K562 (cell line): Measurements from ENCODE around the gene PALLD. TPM values are rescaled to one million over a fixed set of nuclear protein-coding genes. Genes with fewer than 3 reads are reported as not detected.
A peak's percentile ranks its signal among the peaks of the same experiment; 100 is the strongest.

Experiments used
- ATAC-seq: fragments of 200-7000 bp; cut with Tn5 transposase; 3 replicates; pipeline ENCODE4 v1.9.1; 2020; ENCODE audit warnings: moderate library complexity
- Bru-seq: library from RNA; stranded (reverse); fragments of 400-500 nt; gene quantifications from one replicate; lab custom pipeline; 2021; lab: Mats Ljungman, UMichigan
- BruChase-seq, 2 experiments: library from RNA; stranded (reverse); fragments of 400-500 nt; gene quantifications; one replicate each; lab custom pipeline; 2021; lab: Mats Ljungman, UMichigan
- BruUV-seq: library from RNA; stranded (reverse); fragments of 400-500 nt; replicated peaks from 2 replicates; lab custom pipeline; 2021; lab: Mats Ljungman, UMichigan
- CTCF ChIA-PET: fragments of 300-600 bp; formaldehyde crosslinking; extraction: SDS; loops from one replicate; lab custom pipeline; 2021; ENCODE audit warnings: low intra/inter-chr PET ratio; lab: Yijun Ruan, JAX
- POLR2A ChIA-PET: fragments of 300-600, 350-650 bp; sonication (Branson Sonifier 250); formaldehyde crosslinking; extraction: SDS; loops from one replicate; lab custom pipeline; 2021; ENCODE audit warnings: antibody characterized with exemption, inconsistent platforms; lab: Yijun Ruan, JAX
- DNase-seq, 4 experiments: peaks; one replicate each; pipeline versions ENCODE4 v3.0.0 to v3.0.0-alpha.2; 2011 to 2018; ENCODE audit warnings: low spot score in 3 of 4, mixed read lengths in 3 of 4; ENCODE audit errors: extremely low read depth in 1 of 4
- FAIRE-seq: peaks from 2 replicates; lab custom pipeline; 2011; peaks lifted over from hg19 to GRCh38; lab: Jason Lieb, UNC
- H2AFZ ChIP-seq: 2 replicates; pipeline ENCODE4 v1.6.0; 2011; ENCODE audit warnings: low read depth, low read length, control low read depth, inconsistent platforms
- H3K27ac ChIP-seq: fragments of 200-600 bp; 3 replicates; pipeline ENCODE4 v1.8.0; 2011; ENCODE audit warnings: low read depth, mild to moderate bottlenecking, control low read depth, inconsistent platforms, low read length, moderate library complexity, mixed read lengths; ENCODE audit errors: extremely low read depth
- H3K27me3 ChIP-seq, 2 experiments: fragments of 300-600 bp in 1 of 2; 2 replicates in 1 of 2; 3 replicates in 1 of 2; pipeline versions ENCODE4 v1.6.0 to v1.8.0; 2011; ENCODE audit warnings: inconsistent platforms in 2 of 2, low read length in 2 of 2, mild to moderate bottlenecking in 1 of 2, mixed read lengths in 1 of 2, moderate library complexity in 1 of 2; ENCODE audit not compliant: control insufficient read depth in 2 of 2, insufficient read depth in 2 of 2
- H3K36me3 ChIP-seq: fragments of 300-600 bp; 3 replicates; pipeline ENCODE4 v1.8.0; 2011; ENCODE audit warnings: mild to moderate bottlenecking, low read length, inconsistent platforms; ENCODE audit not compliant: control insufficient read depth, insufficient read depth
- H3K4me1 ChIP-seq, 2 experiments: fragments of 200-600 bp in 1 of 2; replicated peaks in 1 of 2; 2 replicates in 1 of 2; 3 replicates in 1 of 2; pipeline versions ENCODE4 v1.5.1 to v1.8.0; 2011; ENCODE audit warnings: inconsistent platforms in 2 of 2, low read length in 2 of 2, mild to moderate bottlenecking in 1 of 2, mixed read lengths in 1 of 2, moderate library complexity in 1 of 2; ENCODE audit not compliant: control insufficient read depth in 2 of 2, insufficient read depth in 2 of 2
- H3K4me2 ChIP-seq: 2 replicates; pipeline ENCODE4 v1.6.1; 2011; ENCODE audit warnings: low read length, control low read depth, inconsistent platforms, mixed read lengths; ENCODE audit not compliant: insufficient read depth
- H3K4me3 ChIP-seq: fragments of 200-600 bp; sonication (generic), shearing (Covaris generic); 2 replicates; pipeline ENCODE4 v1.5.1; 2016; ENCODE audit warnings: control low read depth, inconsistent platforms
- H3K79me2 ChIP-seq: fragments of 200-600 bp; 3 replicates; pipeline ENCODE4 v1.8.0; 2011; ENCODE audit warnings: low read length, inconsistent platforms; ENCODE audit not compliant: control insufficient read depth, insufficient read depth
- H3K9ac ChIP-seq, 2 experiments: 2 replicates each; pipeline versions ENCODE4 v1.6.0 to v1.6.1; 2011; ENCODE audit warnings: low read depth in 2 of 2, low read length in 2 of 2, control low read depth in 1 of 2, inconsistent platforms in 1 of 2, mild to moderate bottlenecking in 1 of 2, mixed read lengths in 1 of 2; ENCODE audit not compliant: insufficient read depth in 1 of 2
- H3K9me1 ChIP-seq: one replicate; pipeline ENCODE4 v1.6.0; 2011; ENCODE audit warnings: inconsistent platforms, mild to moderate bottlenecking, low read length, moderate library complexity; ENCODE audit not compliant: control insufficient read depth, insufficient read depth
- H3K9me3 ChIP-seq: replicated peaks from 2 replicates; pipeline ENCODE4 v1.5.1; 2011; ENCODE audit warnings: low read depth, low read length, inconsistent platforms; ENCODE audit not compliant: control insufficient read depth, insufficient read depth
- H4K20me1 ChIP-seq: replicated peaks from 2 replicates; pipeline ENCODE4 v1.6.1; 2011; ENCODE audit warnings: low read length, inconsistent platforms, mixed read lengths; ENCODE audit not compliant: control insufficient read depth, insufficient read depth
- AFF4 ChIP-seq: sonication (generic); formaldehyde crosslinking; IDR thresholded peaks from 2 replicates; pipeline ENCODE4 v1.8.0; 2023; ENCODE audit warnings: mild to moderate bottlenecking, missing genetic modification reagents
- ETS2 ChIP-seq: IDR thresholded peaks from 2 replicates; pipeline ENCODE4 v1.6.1; 2016; ENCODE audit warnings: borderline replicate concordance, missing genetic modification characterization, mild to moderate bottlenecking, moderate library complexity, missing compliant biosample characterization; ENCODE audit not compliant: poor library complexity, severe bottlenecking
- EWSR1 ChIP-seq: fragments of 450-650 bp; IDR thresholded peaks from 2 replicates; pipeline ENCODE4 v1.6.1; 2018; ENCODE audit warnings: borderline replicate concordance, mild to moderate bottlenecking, low read depth, moderate library complexity; ENCODE audit not compliant: partially characterized antibody
- MTF1 ChIP-seq: fragments of 250-450 bp; sonication (Bioruptor Pico); IDR thresholded peaks from 2 replicates; pipeline ENCODE4 v1.9.0; 2021; ENCODE audit warnings: moderate library complexity, mild to moderate bottlenecking, inconsistent platforms, borderline replicate concordance
- NR3C1 ChIP-seq: sonication (generic); formaldehyde crosslinking; IDR thresholded peaks from 2 replicates; pipeline ENCODE4 v1.8.1; 2022; ENCODE audit warnings: missing genetic modification reagents
- PHTF2 ChIP-seq: fragments of 250-450 bp; sonication (Bioruptor Pico); IDR thresholded peaks from 2 replicates; pipeline ENCODE4 v1.5.0; 2021; ENCODE audit warnings: mild to moderate bottlenecking
- POLR3G ChIP-seq: IDR thresholded peaks from 2 replicates; pipeline ENCODE4 v1.6.1; 2011; ENCODE audit not compliant: insufficient read length, insufficient replicate concordance; ENCODE audit errors: extremely low read depth
- SP2 ChIP-seq: IDR thresholded peaks from 2 replicates; pipeline ENCODE4 v1.6.1; 2011; ENCODE audit warnings: mild to moderate bottlenecking, low read depth, low read length, moderate library complexity; ENCODE audit not compliant: poor library complexity, severe bottlenecking; ENCODE audit errors: extremely low read depth
- ZBTB2 ChIP-seq: fragments of 450-650 bp; IDR thresholded peaks from 2 replicates; pipeline ENCODE4 v1.6.1; 2016; ENCODE audit warnings: antibody characterized with exemption
- ZFP30 ChIP-seq: fragments of 250-450 bp; sonication (Bioruptor Pico); IDR thresholded peaks from 2 replicates; pipeline ENCODE4 v1.8.0; 2022; ENCODE audit warnings: moderate library complexity, mild to moderate bottlenecking, inconsistent platforms, borderline replicate concordance
- WGBS: fragments of 100-300 bp; shearing (Covaris generic); methylation state at CpG from one replicate; pipeline ENCODE4 v1.1.6; 2016; ENCODE audit warnings: low coverage, mixed read lengths; ENCODE audit not compliant: insufficient coverage; ENCODE audit errors: missing lambda C conversion rate; 5-methylcytosine and 5-hydroxymethylcytosine counted together
- in situ Hi-C: fragments of 300-500 bp; cut with MboI; formaldehyde crosslinking; loops from 4 replicates; pipeline ENCODE4 v1.15.0; 2018; ENCODE audit warnings: inconsistent platforms, mixed read lengths
- intact Hi-C: fragments of 100-400 bp; cut with micrococcal nuclease; formaldehyde crosslinking; loops from 2 replicates; pipeline ENCODE4 v1.14.2; 2022
- long read RNA-seq, 3 experiments: library from polyadenylated mRNA in 2 of 3; library from RNA in 1 of 3; unstranded in 2 of 3; stranded (forward) in 1 of 3; transcript quantifications; one replicate each; pipeline ENCODE4 v2.0.0, GENCODE V29; 2019 to 2022
- polyA minus RNA-seq, 3 experiments: library from RNA; depleted of rRNA, polyadenylated mRNA; stranded (reverse); fragments of >200 nt; gene quantifications; 2 replicates each; pipeline ENCODE4 v1.2.3, GENCODE V29; 2011
- polyA plus RNA-seq, 8 experiments: library from polyadenylated mRNA; depleted of rRNA in 4 of 8; stranded (reverse) in 5 of 8; unstranded in 3 of 8; fragments of >200 nt; fragmentation: Nextera tagmentation in 2 of 8; fragmentation: Illumina TruSeq in 1 of 8; extraction: Ambion mirVana in 2 of 8; extraction: Trizol in 1 of 8; gene quantifications; 2 replicates each; pipeline versions ENCODE4 v1.2.1 to v1.2.3, GENCODE V29; 2011 to 2014; ENCODE audit warnings: inconsistent platforms in 1 of 8, missing spikeins in 1 of 8
- total RNA-seq, 7 experiments: library from RNA; depleted of rRNA in 6 of 7; stranded (reverse); fragments of >200 nt in 6 of 7; fragmentation: Illumina TruSeq in 2 of 7; extraction: Trizol in 2 of 7; gene quantifications; 2 replicates each; pipeline versions ENCODE4 v1.2.1 to v1.2.3, GENCODE V29; 2011 to 2021; ENCODE audit warnings: low replicate concordance in 1 of 7

Gene PALLD
- not detected in 2 replicates for total RNA-seq (2011; cell fraction: chromatin; rRNA removed; ENCODE audit: low replicate concordance)
- total RNA-seq (2011; cell fraction: nucleolus; rRNA removed) = not detected in 2 replicates
- total RNA-seq (2011; cell fraction: nucleoplasm; rRNA removed) = not detected in 2 replicates
- total RNA-seq (2014; rRNA removed) = 0.09 TPM in 1 of 2 replicates, not detected in the other
- not detected in 2 replicates for total RNA-seq (2014; rRNA removed; fragmentation: Illumina TruSeq; extraction: Trizol)
- total RNA-seq (2015; rRNA removed; fragmentation: Illumina TruSeq; extraction: Trizol) = not detected in 2 replicates
- total RNA-seq (2021) = 0.35 and 0.89 TPM in 2 replicates
- polyA plus RNA-seq (2011; rRNA removed) = 0.03 TPM in 1 of 2 replicates, not detected in the other
- polyA plus RNA-seq (2011; cell fraction: cytosol; rRNA removed) = 0.03 TPM in 1 of 2 replicates, not detected in the other
- polyA plus RNA-seq (2011; cell fraction: nucleus; rRNA removed) = 0.31 TPM in 1 of 2 replicates, not detected in the other
- polyA plus RNA-seq (2012) = 0.12 and 0.33 TPM in 2 replicates
- polyA plus RNA-seq (2014; fragmentation: Illumina TruSeq; extraction: Trizol) = not detected in 2 replicates
- polyA plus RNA-seq (2014; fragmentation: Nextera tagmentation; extraction: Ambion mirVana) = under 1 TPM; 0.01 to 0.18 TPM
- polyA plus RNA-seq (2014; rRNA removed) = 0.01 TPM in 1 of 2 replicates, not detected in the other
- polyA minus RNA-seq (2011; rRNA and poly(A)+ RNA removed) = 0.11 TPM in 1 of 2 replicates, not detected in the other
- 0.73 TPM in 1 of 2 replicates, not detected in the other for polyA minus RNA-seq (2011; cell fraction: cytosol; rRNA and poly(A)+ RNA removed)
- polyA minus RNA-seq (2011; cell fraction: nucleus; rRNA and poly(A)+ RNA removed) = 0.27 TPM in 1 of 2 replicates, not detected in the other
- percentile 11 among the genes with signal in this experiment for Bru-seq, nascent RNA
- BruChase-seq, experiment 1, labeled RNA remaining after a 2-hour chase = percentile 11 among the genes with signal in this experiment
- BruChase-seq, experiment 2, labeled RNA remaining after a 6-hour chase = percentile 11 among the genes with signal in this experiment
- long read RNA-seq, experiment 1, partial matches to known transcripts = 0 of 1 reads
- long read RNA-seq, experiment 1, other reads (novel, unspliced or antisense) = 1 of 1 reads
- long read RNA-seq, experiment 2 = 0 reads
- long read RNA-seq, experiment 3 = 0 reads

GRCh38 chr4:168496834-168497233, at the start of gene PALLD:
TSS of gene PALLD (plus strand) at chr4:168497052.
- POLR2A ChIA-PET = interaction anchor here (1.5 kb wide), 1 partner anchor 10 kb away, joined by 4 read pairs; no protein-coding TSS in a partner anchor
- Histone ChIP-seq H3K4me3 (no peak within 1 kb of the TSS), H3K27me3 (no peaks in the 10 kb centered on the region), H3K9me3 (no peaks in the 10 kb centered on the region), H3K4me1 (no peaks in the 10 kb centered on the region), H3K79me2 (no peaks in the 10 kb centered on the region), H3K36me3 (no peaks in the 10 kb centered on the region), H4K20me1 (no peaks in the 10 kb centered on the region), H3K9ac (no peak within 1 kb of the TSS), H2AFZ (no peak within 1 kb of the TSS), H3K9me1 (no peaks in the 10 kb centered on the region), H3K27ac (no peak within 1 kb of the TSS), H3K4me2 (no peak within 1 kb of the TSS)
- in situ Hi-C loops = no loop called here
- WGBS = 4% methylated on average over 4 of the region's 5 CpGs
- no TSS peak for BruUV-seq
- CTCF ChIA-PET = no interaction called here
- intact Hi-C loops = no loop called here
- FAIRE-seq (no peak), ATAC-seq (no peak), DNase-seq (no peak)
- TF ChIP-seq POLR3G (no peak), SP2 (no peak), MTF1 (no peak), ETS2 (tag) (no peak), ZFP30 (CRISPR knock-in tag) (no peak), PHTF2 (CRISPR knock-in tag) (no peak), NR3C1 (no peak), EWSR1 (no peak), AFF4 (CRISPR knock-in tag) (no peak), ZBTB2 (no peak)
